HG02571 (cell line): ENCODE measurements around the gene CDC14A.
"Not testable (repeated sequence)": the region's sequence is repeated elsewhere in the genome, so short reads cannot be mapped to it uniquely, and the experiment has no call there.

ENCODE experiments used
- ATAC-seq: cut with Tn5 transposase; IDR thresholded peaks from one replicate; pipeline ENCODE4 v1.9.1; 2021; ENCODE audit warnings: mild to moderate bottlenecking, moderate library complexity; ENCODE audit not compliant: unreplicated experiment

CDC14A gene

DNA sequence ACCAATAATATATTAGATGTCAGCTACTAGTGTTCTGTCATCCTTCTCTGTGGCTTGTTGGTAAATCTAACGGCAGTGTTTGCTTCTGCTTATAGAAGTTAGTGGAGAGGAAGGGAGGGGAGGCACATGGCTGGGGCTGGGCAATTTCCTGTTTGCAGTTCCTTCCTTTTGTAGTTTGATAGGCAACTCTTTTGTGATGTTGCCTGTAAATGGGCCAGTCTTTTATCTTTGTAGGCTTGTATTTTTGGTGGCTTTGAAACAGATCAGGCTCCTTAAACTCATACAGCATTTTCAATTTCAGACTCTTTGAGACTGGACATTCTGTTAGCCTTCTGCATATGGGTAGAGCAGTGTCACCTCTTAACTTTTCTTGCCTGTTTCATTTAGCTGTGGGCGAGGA, 48.1 kb downstream of the CDC14A start:
- ATAC-seq: no peak

DNA sequence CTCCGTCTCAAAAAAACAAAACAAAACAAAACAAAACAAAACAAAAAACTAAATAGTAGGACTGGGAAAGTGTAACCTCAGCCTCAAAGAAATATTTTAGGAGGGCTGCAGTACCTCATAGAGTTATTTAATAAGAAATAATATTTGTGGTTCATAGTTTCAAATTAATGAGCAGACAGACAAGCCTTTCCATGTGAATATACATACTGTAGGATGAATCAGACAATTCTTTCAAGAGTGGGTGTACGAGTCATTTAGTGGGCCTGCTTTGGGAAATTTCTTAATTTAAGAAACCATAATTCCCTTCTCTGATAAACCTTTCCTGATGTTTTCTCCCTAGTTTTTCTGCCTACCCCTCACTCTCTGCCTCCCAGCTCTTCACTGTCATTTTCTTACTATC, 52.5 kb downstream of the CDC14A start:
- no peak for ATAC-seq

GRCh38 chr1:100405902-100406301, 53.6 kb downstream of the CDC14A start:
- ATAC-seq: not testable (repeated sequence)

DNA sequence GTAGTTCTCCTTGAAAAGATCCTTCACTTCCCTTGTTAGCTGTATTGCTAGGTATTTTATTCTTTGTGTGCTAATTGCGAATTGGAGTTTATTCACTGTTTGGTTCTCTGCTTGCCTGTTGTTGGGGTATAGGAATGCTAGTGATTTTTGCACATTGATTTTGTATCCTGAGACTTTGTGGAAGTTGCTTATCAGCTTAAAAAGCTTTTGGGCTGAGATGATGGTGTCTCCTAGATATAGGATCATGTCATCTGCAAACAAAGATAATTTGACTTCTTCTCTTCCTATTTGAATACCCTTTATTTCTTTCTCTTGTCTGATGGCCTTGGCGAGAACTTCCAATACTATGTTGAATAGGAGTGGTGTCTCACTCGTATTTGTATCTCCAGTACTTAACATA, 55.1 kb downstream of the CDC14A start:
- ATAC-seq: not testable (repeated sequence)

- no peak for ATAC-seq
Measured at GRCh38 chr1:100411019-100411418, 58.7 kb downstream of the CDC14A start.

GRCh38 chr1:100411574-100411973, 59.3 kb downstream of the CDC14A start:
- ATAC-seq: no peak

DNA sequence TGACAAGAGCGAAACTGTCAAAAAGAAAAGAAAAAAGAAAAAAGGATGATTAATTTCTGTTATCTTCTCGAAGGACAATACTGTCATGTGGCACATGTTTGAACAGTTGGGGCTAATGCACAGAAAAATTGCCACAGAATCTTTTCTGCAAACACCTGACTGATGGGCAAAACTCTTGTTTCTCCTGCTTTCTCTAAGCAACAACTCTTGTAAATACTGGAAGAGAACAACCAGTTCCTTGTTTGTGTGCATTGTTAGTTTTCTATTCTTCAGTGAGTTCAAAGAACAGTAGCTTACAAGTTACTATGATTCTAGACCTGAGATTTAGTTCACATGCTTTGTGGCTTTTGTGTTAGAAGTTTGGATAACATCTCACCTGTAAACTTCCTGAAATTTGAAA, 60.7 kb downstream of the CDC14A start:
- no peak for ATAC-seq

DNA sequence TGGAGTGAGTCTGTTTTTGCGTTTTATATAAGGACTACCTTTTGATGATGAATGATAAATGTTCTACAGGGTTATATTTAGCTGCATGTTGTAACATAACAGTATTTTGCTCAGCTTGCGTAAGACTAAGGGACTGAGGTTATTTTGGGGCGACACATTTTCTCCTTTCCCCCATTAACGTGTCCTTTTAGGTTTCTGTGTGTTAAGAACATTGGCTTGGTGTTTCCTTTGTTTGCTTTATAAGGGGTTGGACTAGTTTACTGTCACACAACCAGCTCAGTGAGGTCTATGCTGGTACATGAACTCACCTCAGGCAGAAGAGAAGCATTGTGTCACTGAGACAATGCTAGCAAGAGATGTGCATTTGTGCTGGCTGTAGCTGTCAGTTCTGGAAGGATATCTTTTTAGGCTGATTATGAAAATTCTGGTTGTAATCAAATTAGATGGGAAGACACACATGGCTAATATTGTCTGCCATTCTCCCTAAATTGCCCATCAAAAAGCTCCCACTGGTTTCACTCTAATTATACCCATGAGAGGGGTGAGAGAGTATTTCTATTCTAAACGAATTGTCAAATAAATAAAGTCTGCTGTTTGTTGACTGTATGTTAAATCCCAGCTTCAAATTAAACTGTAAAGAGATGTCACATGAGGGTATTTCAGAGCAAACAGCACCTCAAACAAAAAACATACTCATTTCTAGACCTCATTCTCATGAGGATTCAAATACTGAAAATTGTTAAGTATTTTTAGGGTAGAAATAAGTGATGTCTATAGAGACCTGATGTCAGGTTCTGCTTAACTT, 62.6 kb downstream of the CDC14A start:
- no peak for ATAC-seq

DNA sequence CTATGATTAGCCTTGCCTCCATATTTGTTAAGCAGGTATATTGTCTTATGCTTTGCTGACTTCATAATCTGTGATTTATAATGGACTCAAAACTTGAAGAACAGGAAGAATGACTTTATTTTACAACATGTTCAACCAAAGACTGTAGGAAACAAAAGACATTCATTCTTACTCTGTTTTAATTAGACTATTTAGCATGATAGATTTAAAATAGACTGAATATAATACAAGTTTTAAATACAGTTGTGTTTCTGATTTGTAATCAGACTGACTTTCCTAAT, 63.1 kb downstream of the CDC14A start:
- ATAC-seq: no peak

DNA sequence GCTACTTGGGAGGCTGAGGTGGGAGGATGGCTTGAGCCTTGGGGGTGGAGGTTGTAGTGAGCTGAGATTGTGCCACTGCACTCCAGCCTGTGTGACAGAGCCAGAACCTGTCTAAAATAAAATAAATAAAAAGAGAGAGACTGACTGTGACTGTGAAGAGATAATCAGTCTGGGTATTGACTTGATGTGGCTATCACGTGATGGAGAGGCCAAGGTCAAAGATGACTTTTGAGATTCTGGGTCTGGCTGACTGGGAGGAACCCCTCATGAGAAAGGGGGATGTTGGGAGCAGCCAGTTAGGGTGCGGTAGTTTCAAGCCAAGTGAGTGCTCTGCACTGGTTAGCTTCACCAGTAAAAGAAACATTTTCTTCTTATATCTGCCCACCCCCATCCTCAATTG, 66.8 kb downstream of the CDC14A start:
- ATAC-seq: no peak

GRCh38 chr1:100422065-100422464, 69.8 kb downstream of the CDC14A start:
- no peak for ATAC-seq

GRCh38 chr1:100423832-100424337, 71.6 kb downstream of the CDC14A start:
- peak; percentile 90 for ATAC-seq

GRCh38 chr1:100428160-100428559, 75.9 kb downstream of the CDC14A start:
- no peak for ATAC-seq

- ATAC-seq: no peak
Measured at GRCh38 chr1:100430325-100430756, 78.0 kb downstream of the CDC14A start.

DNA sequence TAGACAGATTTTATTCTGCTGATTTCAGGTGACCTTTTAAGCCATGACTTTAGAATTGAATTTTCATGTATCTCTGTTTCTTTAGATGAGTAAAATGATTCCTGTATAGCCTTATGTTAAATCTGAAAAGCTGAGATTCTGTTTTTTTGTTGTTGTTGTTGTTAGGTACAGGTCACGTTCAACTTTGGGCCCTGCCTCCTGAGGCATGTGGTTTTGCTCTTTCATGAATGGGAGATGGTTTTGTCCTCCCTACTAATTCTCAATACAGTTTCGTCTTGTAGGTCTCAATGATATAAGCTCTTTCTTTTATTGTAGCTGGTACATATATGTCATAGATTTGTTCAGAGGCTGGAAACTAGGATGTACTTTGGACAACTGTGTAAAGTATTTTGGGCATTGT, 79.6 kb downstream of the CDC14A start:
- no peak for ATAC-seq

DNA sequence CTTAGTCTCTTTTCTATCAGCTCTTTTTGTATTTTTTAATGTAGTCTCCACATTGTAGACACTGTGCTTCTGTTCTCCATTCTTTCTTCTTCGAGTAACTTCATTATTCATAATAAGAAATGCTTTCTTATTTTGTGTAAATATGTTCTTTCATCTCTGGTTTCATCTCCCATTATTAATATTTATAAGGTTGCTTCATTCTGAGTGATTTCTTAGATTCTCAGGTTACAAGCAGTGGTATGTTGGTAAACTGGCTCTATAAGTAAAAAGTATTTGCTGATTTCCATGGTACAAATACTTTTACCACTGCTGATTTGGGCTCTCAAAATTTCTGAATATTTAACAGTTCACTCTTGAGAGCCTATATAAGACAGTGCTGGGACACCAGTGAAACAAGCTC, 81.3 kb downstream of the CDC14A start:
- ATAC-seq: no peak

DNA sequence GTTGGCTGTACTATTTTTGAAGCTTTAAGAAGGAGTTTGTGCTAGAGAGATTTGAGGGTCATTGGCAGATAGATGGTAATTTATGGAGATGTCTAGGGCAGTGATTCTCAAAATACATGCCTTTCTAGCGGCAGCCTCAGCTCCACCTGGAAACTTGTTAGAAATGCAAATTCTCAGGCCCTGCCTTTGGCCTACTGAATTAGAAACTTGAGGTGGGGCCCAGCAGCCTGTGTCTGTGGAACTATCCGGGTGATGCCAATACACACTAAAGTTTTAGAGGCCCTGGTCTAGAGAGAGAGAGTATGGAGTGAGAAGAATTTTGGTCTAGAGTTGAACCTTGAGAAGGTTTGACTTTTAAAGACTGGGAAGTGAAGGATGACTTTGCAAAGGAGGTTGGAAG, 82.5 kb downstream of the CDC14A start:
- no peak for ATAC-seq

- ATAC-seq: no peak
Measured at GRCh38 chr1:100438375-100438774, 86.1 kb downstream of the CDC14A start.

DNA sequence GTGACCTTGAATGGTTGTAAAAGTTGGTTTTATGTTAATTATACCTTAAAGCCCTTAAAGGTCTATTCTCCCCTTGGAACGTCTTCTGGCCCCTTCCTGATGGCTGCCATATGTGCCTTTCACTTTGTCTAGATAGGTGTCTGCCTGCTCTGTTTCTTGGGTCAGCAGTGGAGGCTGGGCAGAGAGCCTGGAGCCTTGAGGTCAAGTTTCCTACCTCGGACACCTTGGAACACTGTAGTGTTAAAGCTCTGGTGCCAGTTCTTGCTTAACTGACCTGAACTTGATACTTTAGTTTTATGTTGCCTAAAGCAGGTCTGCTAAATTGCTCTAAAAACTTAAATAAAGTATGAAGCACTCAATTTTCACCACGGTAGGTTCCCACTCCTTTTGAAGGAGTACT, 86.5 kb downstream of the CDC14A start:
- no peak for ATAC-seq

GRCh38 chr1:100440075-100440809, 87.9 kb downstream of the CDC14A start:
- no peak for ATAC-seq

DNA sequence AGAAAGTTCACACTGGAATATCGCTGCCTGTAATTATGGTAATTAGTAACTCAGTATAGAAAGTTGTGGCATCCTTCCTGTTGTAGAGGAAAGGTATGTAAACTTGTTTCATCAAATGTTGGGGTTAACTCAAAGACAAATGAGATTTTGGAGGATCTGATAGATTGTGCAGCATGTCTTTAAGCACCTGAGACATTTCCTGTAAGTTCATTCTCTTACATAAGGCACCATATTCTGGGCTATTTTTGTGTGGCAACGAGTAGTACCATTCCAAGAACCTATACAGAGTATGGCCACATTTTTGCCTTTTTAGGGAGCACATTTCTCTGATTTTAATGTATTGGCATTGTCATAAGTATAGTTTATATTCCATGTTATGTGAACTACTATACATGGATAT, 88.8 kb downstream of the CDC14A start:
- no peak for ATAC-seq

DNA sequence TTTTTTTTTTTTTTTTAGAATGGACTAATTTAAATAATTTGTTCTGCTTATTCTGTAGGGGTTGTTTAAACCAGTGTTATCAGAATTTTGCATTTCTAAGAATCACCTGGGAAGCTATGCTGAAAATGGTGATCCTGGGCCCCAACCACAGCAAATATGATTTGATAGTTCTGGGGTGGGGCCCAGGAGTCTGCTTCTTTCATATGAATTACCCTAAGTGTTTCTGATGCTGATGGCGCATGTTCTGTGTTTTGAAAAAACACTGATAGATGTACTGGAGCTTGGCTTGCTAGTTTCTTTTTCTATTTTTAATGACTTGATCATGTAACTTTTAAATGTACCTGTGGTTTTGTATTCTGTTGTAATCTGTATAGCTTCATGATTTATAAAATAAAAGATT, 89.3 kb downstream of the CDC14A start:
- ATAC-seq: no peak
